LNCAP (cell line): ENCODE results near the gene TMC4.

Experiments used
- CTCF ChIP-seq: fragments of 450-650 bp; IDR thresholded peaks from 2 replicates; pipeline ENCODE4 v1.5.1; 2017; ENCODE audit warnings: mild to moderate bottlenecking

Gene TMC4

GRCh38 chr19:54145541-54146158 is 27.3 kb downstream of the TMC4 start:
- no peak for TF ChIP-seq CTCF

GRCh38 chr19:54142166-54142780 is 30.7 kb downstream of the TMC4 start:
- no peak for TF ChIP-seq CTCF

GRCh38 chr19:54141356-54141755 is 31.6 kb downstream of the TMC4 start:
- no peak for TF ChIP-seq CTCF

GRCh38 chr19:54138489-54139256 is 34.3 kb downstream of the TMC4 start:
- no peak for TF ChIP-seq CTCF

- TF ChIP-seq CTCF = no peak
Observed at GRCh38 chr19:54137699-54138488, 35.1 kb downstream of the TMC4 start, which contains the start of gene CNOT3. Gene CNOT3 (plus strand): TSS chr19:54137762. CDS start chr19:54142979, 5,217 bp downstream.

GRCh38 chr19:54136864-54137698 is 35.9 kb downstream of the TMC4 start:
- no peak for TF ChIP-seq CTCF
